ENCODE results near the gene ARHGAP42. TPM values are rescaled to one million over a fixed set of nuclear protein-coding genes. Genes with fewer than 3 reads are reported as not detected.

Gene ARHGAP42
- total RNA-seq, 4 donors from 2014 or later, result 28.5 to 52.2 (median 40.4) TPM

GRCh38 chr11:100731471-100731870 lies 44.4 kb downstream of the ARHGAP42 start:
- WGBS, 2 donors, result 58 to 64% methylated on average over 1 of the region's 1 CpG
- peak overlapping the region in 1 of 4 donors; percentile 1 for H3K27ac ChIP-seq
- DNase-seq (ENCODE audit: low spot score in 2 of 2), result no peak
- no peaks in the 10 kb centered on the region for H3K27me3 ChIP-seq
- no peak for TF ChIP-seq POLR2A (IDR thresholded peaks at IDR 0.05)
- no peak for TF ChIP-seq EP300 (IDR thresholded peaks at IDR 0.05)
- TF ChIP-seq CTCF (IDR thresholded peaks at IDR 0.05), result no peak
- H3K36me3 ChIP-seq, result no peaks in the 10 kb centered on the region
- H3K4me3 ChIP-seq, result no peak overlapping the region
- H3K4me1 ChIP-seq, result peaks cover 0 to 52% (median 6%) of the 10 kb centered on the region in 4 donors
- no peaks in the 10 kb centered on the region for H3K9me3 ChIP-seq

- Histone ChIP-seq H3K27me3 (no peaks in the 10 kb centered on the region), H3K27ac (peak overlapping the region in 1 of 4 donors; percentile 1), H3K9me3 (peaks cover 0 to 3% (median 0%) of the 10 kb centered on the region in 4 donors), H3K4me1 (peaks cover 0 to 41% (median 6%) of the 10 kb centered on the region in 4 donors), H3K4me3 (no peak overlapping the region), H3K36me3 (no peaks in the 10 kb centered on the region)
- no peak for DNase-seq (ENCODE audit: low spot score in 2 of 2)
- TF ChIP-seq POLR2A (IDR thresholded peaks at IDR 0.05) (no peak), EP300 (IDR thresholded peaks at IDR 0.05) (no peak), CTCF (IDR thresholded peaks at IDR 0.05) (no peak)
These were observed 45.9 kb downstream of the ARHGAP42 start for GRCh38 chr11:100732949-100733348.

- 62 to 73% methylated on average over 1 of the region's 1 CpG for WGBS, 2 donors
These were observed 47.8 kb downstream of the ARHGAP42 start for GRCh38 chr11:100734743-100735527.

GRCh38 chr11:100735949-100736675 lies 49.0 kb downstream of the ARHGAP42 start:
- no peak for TF ChIP-seq POLR2A (IDR thresholded peaks at IDR 0.05)
- no peak for TF ChIP-seq EP300 (IDR thresholded peaks at IDR 0.05)
- TF ChIP-seq CTCF (IDR thresholded peaks at IDR 0.05), result no peak
- Histone ChIP-seq H3K4me3 (no peak overlapping the region), H3K27ac (peak overlapping the region in 1 of 4 donors; percentile 61), H3K4me1 (peaks cover 0 to 52% (median 26%) of the 10 kb centered on the region in 4 donors), H3K27me3 (no peaks in the 10 kb centered on the region), H3K9me3 (peaks cover 0 to 3% (median 0%) of the 10 kb centered on the region in 4 donors), H3K36me3 (no peaks in the 10 kb centered on the region)
- DNase-seq (ENCODE audit: low spot score in 2 of 2), result no peak
- 84 to 87% methylated on average over 5 of the region's 5 CpGs for WGBS, 2 donors

More at GRCh38 chr11:100734743-100735527, 47.8 kb downstream of the ARHGAP42 start:
- H3K27me3 ChIP-seq, result no peaks in the 10 kb centered on the region
- peaks cover 0 to 3% (median 0%) of the 10 kb centered on the region in 4 donors for H3K9me3 ChIP-seq
- no peaks in the 10 kb centered on the region for H3K36me3 ChIP-seq
- H3K4me3 ChIP-seq, result no peak overlapping the region
- peak overlapping the region in 2 of 4 donors; percentile 15 to 31 for H3K27ac ChIP-seq
- DNase-seq (ENCODE audit: low spot score in 2 of 2), result no peak
- no peak for TF ChIP-seq CTCF (IDR thresholded peaks at IDR 0.05)
- no peak for TF ChIP-seq EP300 (IDR thresholded peaks at IDR 0.05)
- no peak for TF ChIP-seq POLR2A (IDR thresholded peaks at IDR 0.05)
- peaks cover 0 to 52% (median 19%) of the 10 kb centered on the region in 4 donors for H3K4me1 ChIP-seq
